HAP-1 (cell line): ENCODE results near the gene KIF26B.

Experiments
- DNase-seq, 2 experiments: peaks; one replicate each; pipeline ENCODE4 v3.0.0-alpha.2; 2016 to 2020; ENCODE audit warnings: low spot score in 2 of 2
- H3K27me3 ChIP-seq: fragments of 250-450 bp; sonication (Bioruptor Pico); 2 replicates; pipeline ENCODE4 v1.5.1; 2020; ENCODE audit warnings: low read depth, mild to moderate bottlenecking, moderate library complexity
- H3K36me3 ChIP-seq: fragments of 250-450 bp; sonication (Bioruptor Pico); replicated peaks from 2 replicates; pipeline ENCODE4 v1.5.1; 2020; ENCODE audit warnings: mild to moderate bottlenecking
- H3K4me1 ChIP-seq: fragments of 250-450 bp; sonication (Bioruptor Pico); 2 replicates; pipeline ENCODE4 v1.5.1; 2020; ENCODE audit warnings: mild to moderate bottlenecking
- H3K4me3 ChIP-seq: fragments of 250-450 bp; sonication (Bioruptor Pico); 2 replicates; pipeline ENCODE4 v1.5.1; 2020; ENCODE audit warnings: mild to moderate bottlenecking, moderate library complexity
- H3K9me3 ChIP-seq: fragments of 250-450 bp; sonication (Bioruptor Pico); 2 replicates; pipeline ENCODE4 v1.5.1; 2020; ENCODE audit warnings: mild to moderate bottlenecking, moderate library complexity
- in situ Hi-C: fragments of 300-500 bp; cut with MboI; formaldehyde crosslinking; loops from 3 replicates; pipeline ENCODE4 v1.14.3; 2020; ENCODE audit warnings: low sequenced_read_pairs, inconsistent platforms, mixed read lengths

The KIF26B gene

GRCh38 chr1:245572709-245573108, 417.9 kb downstream of the KIF26B start:
- Histone ChIP-seq H3K4me1 (no peaks in the 10 kb centered on the region), H3K9me3 (no peaks in the 10 kb centered on the region), H3K36me3 (no peaks in the 10 kb centered on the region), H3K27me3 (no peaks in the 10 kb centered on the region), H3K4me3 (no peak overlapping the region)
- DNase-seq, result no peak
- in situ Hi-C loops, result no loop called here

- Histone ChIP-seq H3K27me3 (no peaks in the 10 kb centered on the region), H3K4me1 (no peaks in the 10 kb centered on the region)
- in situ Hi-C loops, result no loop called here
These were observed 420.9 kb downstream of the KIF26B start for GRCh38 chr1:245575710-245576109.

GRCh38 chr1:245576323-245576722, 421.5 kb downstream of the KIF26B start:
- Histone ChIP-seq H3K27me3 (no peaks in the 10 kb centered on the region), H3K4me3 (no peak overlapping the region), H3K4me1 (no peaks in the 10 kb centered on the region), H3K36me3 (no peaks in the 10 kb centered on the region), H3K9me3 (no peaks in the 10 kb centered on the region)
- no peak for DNase-seq
- in situ Hi-C loops, result no loop called here

More at GRCh38 chr1:245575710-245576109, 420.9 kb downstream of the KIF26B start:
- H3K9me3 ChIP-seq, result no peaks in the 10 kb centered on the region
- no peaks in the 10 kb centered on the region for H3K36me3 ChIP-seq
- DNase-seq, result no peak
- no peak overlapping the region for H3K4me3 ChIP-seq

- Histone ChIP-seq H3K36me3 (no peaks in the 10 kb centered on the region), H3K4me1 (no peaks in the 10 kb centered on the region), H3K27me3 (no peaks in the 10 kb centered on the region), H3K4me3 (no peak overlapping the region), H3K9me3 (no peaks in the 10 kb centered on the region)
- in situ Hi-C loops, result no loop called here
- no peak for DNase-seq
These were observed 422.7 kb downstream of the KIF26B start for GRCh38 chr1:245577191-245578157.

- Histone ChIP-seq H3K4me1 (no peaks in the 10 kb centered on the region), H3K4me3 (no peak overlapping the region), H3K9me3 (no peaks in the 10 kb centered on the region), H3K36me3 (no peaks in the 10 kb centered on the region), H3K27me3 (no peaks in the 10 kb centered on the region)
- DNase-seq, result no peak
- in situ Hi-C loops, result no loop called here
These were observed 423.5 kb downstream of the KIF26B start for GRCh38 chr1:245578308-245578707.

GRCh38 chr1:245578771-245579170, 424.0 kb downstream of the KIF26B start:
- Histone ChIP-seq H3K36me3 (no peaks in the 10 kb centered on the region), H3K27me3 (no peaks in the 10 kb centered on the region), H3K9me3 (no peaks in the 10 kb centered on the region), H3K4me3 (no peak overlapping the region), H3K4me1 (no peaks in the 10 kb centered on the region)
- no peak for DNase-seq
- in situ Hi-C loops, result no loop called here

- DNase-seq, result no peak
- Histone ChIP-seq H3K9me3 (no peaks in the 10 kb centered on the region), H3K4me1 (no peaks in the 10 kb centered on the region), H3K4me3 (no peak overlapping the region), H3K36me3 (no peaks in the 10 kb centered on the region), H3K27me3 (no peaks in the 10 kb centered on the region)
- in situ Hi-C loops, result no loop called here
These were observed 425.1 kb downstream of the KIF26B start for GRCh38 chr1:245579881-245580280.

GRCh38 chr1:245580651-245581050, 425.9 kb downstream of the KIF26B start:
- DNase-seq, result no peak
- in situ Hi-C loops, result no loop called here
- Histone ChIP-seq H3K9me3 (no peaks in the 10 kb centered on the region), H3K36me3 (no peaks in the 10 kb centered on the region), H3K4me3 (no peak overlapping the region), H3K27me3 (no peaks in the 10 kb centered on the region), H3K4me1 (no peaks in the 10 kb centered on the region)

GRCh38 chr1:245582026-245582425, 427.2 kb downstream of the KIF26B start:
- H3K9me3 ChIP-seq, result no peaks in the 10 kb centered on the region
- DNase-seq, result no peak
- H3K27me3 ChIP-seq, result no peaks in the 10 kb centered on the region
- H3K4me1 ChIP-seq, result no peaks in the 10 kb centered on the region
- H3K4me3 ChIP-seq, result no peak overlapping the region
- H3K36me3 ChIP-seq, result no peaks in the 10 kb centered on the region
- in situ Hi-C loops, result no loop called here

- no peaks in the 10 kb centered on the region for H3K9me3 ChIP-seq
- no peaks in the 10 kb centered on the region for H3K36me3 ChIP-seq
- no peaks in the 10 kb centered on the region for H3K4me1 ChIP-seq
- DNase-seq, result no peak
- in situ Hi-C loops, result no loop called here
- no peaks in the 10 kb centered on the region for H3K27me3 ChIP-seq
- H3K4me3 ChIP-seq, result no peak overlapping the region
These were observed 428.3 kb downstream of the KIF26B start for GRCh38 chr1:245583081-245583480.

- no peak for DNase-seq
- H3K36me3 ChIP-seq, result no peaks in the 10 kb centered on the region
- H3K27me3 ChIP-seq, result no peaks in the 10 kb centered on the region
- H3K4me3 ChIP-seq, result no peak overlapping the region
- no peaks in the 10 kb centered on the region for H3K4me1 ChIP-seq
- H3K9me3 ChIP-seq, result no peaks in the 10 kb centered on the region
- in situ Hi-C loops, result no loop called here
These were observed 429.0 kb downstream of the KIF26B start for GRCh38 chr1:245583575-245584330.

GRCh38 chr1:245585252-245585959, 430.6 kb downstream of the KIF26B start:
- no peak for DNase-seq
- Histone ChIP-seq H3K4me1 (no peaks in the 10 kb centered on the region), H3K4me3 (no peak overlapping the region), H3K36me3 (no peaks in the 10 kb centered on the region), H3K9me3 (no peaks in the 10 kb centered on the region), H3K27me3 (no peaks in the 10 kb centered on the region)
- in situ Hi-C loops, result no loop called here

GRCh38 chr1:245587435-245588115, 432.8 kb downstream of the KIF26B start:
- no peak overlapping the region for H3K4me3 ChIP-seq
- H3K4me1 ChIP-seq, result no peaks in the 10 kb centered on the region
- DNase-seq, result no peak
- H3K36me3 ChIP-seq, result no peaks in the 10 kb centered on the region
- H3K9me3 ChIP-seq, result no peaks in the 10 kb centered on the region
- no peaks in the 10 kb centered on the region for H3K27me3 ChIP-seq
- in situ Hi-C loops, result no loop called here
